GM12873 (cell line): Measurements from ENCODE around the gene AKT3.

Source experiments
- TF ChIP-seq, protein P1 (sequence below): IDR thresholded peaks from 2 replicates; pipeline ENCODE4 v1.5.1; 2012; ENCODE audit warnings: low read depth, mild to moderate bottlenecking, moderate library complexity, low read length, control low read depth; ENCODE audit not compliant: insufficient read depth; ENCODE audit errors: missing control alignments

AKT3 gene

GRCh38 chr1:243841507-243841906 is 8.5 kb downstream of the AKT3 start:
- TF ChIP-seq, protein P1, sequence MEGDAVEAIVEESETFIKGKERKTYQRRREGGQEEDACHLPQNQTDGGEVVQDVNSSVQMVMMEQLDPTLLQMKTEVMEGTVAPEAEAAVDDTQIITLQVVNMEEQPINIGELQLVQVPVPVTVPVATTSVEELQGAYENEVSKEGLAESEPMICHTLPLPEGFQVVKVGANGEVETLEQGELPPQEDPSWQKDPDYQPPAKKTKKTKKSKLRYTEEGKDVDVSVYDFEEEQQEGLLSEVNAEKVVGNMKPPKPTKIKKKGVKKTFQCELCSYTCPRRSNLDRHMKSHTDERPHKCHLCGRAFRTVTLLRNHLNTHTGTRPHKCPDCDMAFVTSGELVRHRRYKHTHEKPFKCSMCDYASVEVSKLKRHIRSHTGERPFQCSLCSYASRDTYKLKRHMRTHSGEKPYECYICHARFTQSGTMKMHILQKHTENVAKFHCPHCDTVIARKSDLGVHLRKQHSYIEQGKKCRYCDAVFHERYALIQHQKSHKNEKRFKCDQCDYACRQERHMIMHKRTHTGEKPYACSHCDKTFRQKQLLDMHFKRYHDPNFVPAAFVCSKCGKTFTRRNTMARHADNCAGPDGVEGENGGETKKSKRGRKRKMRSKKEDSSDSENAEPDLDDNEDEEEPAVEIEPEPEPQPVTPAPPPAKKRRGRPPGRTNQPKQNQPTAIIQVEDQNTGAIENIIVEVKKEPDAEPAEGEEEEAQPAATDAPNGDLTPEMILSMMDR: no peak

DNA sequence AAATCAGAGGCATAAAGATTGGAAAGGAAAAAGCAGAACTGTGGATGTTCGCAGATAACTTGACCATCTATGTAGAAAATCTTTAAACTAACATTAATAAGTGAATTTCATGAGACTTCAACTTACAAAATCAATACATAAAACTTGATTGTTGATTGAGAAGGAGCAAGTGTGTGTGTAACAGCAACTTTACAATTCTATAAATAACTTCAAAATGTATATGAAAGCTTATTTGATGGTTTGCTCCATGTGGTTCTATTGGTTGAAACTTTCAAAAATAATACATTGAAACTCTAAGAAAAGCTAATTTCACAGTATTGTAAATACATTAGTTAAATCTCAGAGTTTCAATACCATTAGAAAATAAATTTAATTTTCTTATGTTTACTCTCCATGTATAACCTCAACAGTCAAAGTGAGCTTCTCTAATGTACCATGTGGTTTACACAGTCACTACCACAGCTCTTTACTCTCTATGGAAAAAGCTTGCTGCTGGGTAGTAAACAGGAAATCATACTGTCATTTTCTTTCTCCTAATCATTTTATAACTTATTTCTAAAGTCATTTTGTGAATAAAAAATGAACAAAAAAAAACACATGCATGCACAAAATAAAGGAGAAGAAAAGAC is 12.0 kb downstream of the AKT3 start:
- TF ChIP-seq, protein P1: no peak

DNA sequence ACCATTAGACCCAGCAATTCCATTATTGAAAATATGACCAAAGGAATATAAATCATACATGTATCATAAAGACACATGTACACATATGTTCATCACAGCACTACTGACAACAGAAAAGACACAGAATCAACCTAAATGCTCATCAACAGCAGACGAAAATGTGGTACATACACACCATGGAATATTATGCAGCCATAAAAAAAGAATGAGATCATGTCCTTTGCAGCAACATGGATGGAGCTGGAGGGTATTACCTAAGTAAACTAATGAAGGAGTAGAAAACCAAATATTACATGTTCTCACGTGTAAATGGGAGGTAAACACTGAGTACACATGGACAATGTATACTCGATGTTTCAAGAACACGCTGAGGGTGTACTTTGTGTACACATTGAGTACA is 15.9 kb downstream of the AKT3 start:
- TF ChIP-seq, protein P1: no peak

DNA sequence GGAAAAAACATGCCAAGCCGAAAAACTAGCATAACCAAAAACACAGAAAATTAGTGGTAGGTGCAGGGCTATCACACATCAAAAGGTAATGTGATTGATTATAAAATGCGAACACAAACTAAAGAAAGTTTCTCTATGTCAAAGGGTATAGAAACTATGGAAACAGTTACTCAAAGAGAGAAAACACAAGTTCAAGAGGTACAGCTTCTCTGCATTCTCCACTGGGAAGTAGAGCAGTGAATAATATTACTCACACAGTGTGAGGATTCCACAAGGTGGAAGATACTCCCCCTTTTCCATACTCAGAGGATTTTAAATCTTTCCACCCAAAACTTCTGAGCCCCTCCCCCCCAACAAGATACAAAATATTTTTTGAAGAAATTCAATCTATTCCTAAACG is 18.6 kb downstream of the AKT3 start:
- TF ChIP-seq, protein P1: no peak

DNA sequence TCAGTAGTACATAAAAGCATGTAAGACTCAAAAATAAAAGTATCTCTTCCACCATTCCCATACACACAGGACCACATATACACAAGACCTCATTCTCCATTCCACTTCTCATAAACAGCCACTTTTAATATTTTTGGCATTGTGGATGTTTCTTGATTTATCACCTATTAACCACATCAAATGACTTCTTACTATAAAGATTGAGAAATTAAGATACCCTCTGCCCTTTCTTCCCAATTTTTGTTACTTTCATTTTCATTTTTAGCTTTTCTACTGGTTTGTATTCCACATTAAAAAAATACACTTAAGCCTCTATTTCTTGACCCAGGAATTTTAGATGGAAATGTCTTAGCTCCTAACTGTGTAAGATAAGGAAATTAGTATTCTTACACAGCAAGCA is 22.8 kb downstream of the AKT3 start:
- TF ChIP-seq, protein P1: no peak

- TF ChIP-seq, protein P1: no peak
These were observed 28.8 kb downstream of the AKT3 start for GRCh38 chr1:243821177-243821680.

DNA sequence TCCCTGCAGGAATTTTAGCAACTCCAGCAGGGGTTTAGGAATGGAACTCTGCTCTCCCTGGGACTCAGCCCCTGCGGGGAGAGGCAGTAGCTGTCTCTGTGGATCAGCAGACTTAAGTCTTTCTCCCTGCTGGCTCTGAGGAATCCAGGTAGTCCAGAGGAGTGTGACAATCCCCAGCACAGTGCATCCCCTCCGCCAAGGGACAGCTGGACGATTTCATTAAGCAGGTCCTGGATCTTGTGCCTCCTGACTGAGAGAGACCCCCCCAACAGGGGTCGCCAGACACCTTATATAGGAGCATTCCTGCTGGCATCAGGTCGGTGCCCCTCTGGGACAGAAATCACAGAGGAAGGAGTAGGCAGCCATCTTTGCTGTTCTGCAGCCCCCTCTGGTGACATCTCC is 30.6 kb downstream of the AKT3 start:
- TF ChIP-seq, protein P1: no peak
